NCI-H510A treated with DMSO at 0.1 percent for 48 hours (cell line): Measurements from ENCODE around the gene HSD3B2.
A peak's percentile ranks its signal among the peaks of the same experiment; 100 is the strongest.
"Not testable (repeated sequence)": the region's sequence is repeated elsewhere in the genome, so short reads cannot be mapped to it uniquely, and the experiment has no call there.

ENCODE experiments used
- DNase-seq: peaks from one replicate; lab custom pipeline; 2025; lab: John Stamatoyannopoulos, UW

Gene HSD3B2

GRCh38 chr1:119414950-119415349, at the start of gene HSD3B2:
Gene HSD3B2, plus strand, starts transcription at chr1:119415150. Its CDS starts 270 bp downstream, at chr1:119415420.
- DNase-seq, result no peak

GRCh38 chr1:119366424-119366823, 48.5 kb upstream of the HSD3B2 start:
- DNase-seq, result no peak

- DNase-seq, result peak; percentile 28
These were observed 47.4 kb upstream of the HSD3B2 start for GRCh38 chr1:119367432-119368124.

- no peak for DNase-seq
These were observed 46.4 kb upstream of the HSD3B2 start, which contains the start of gene HAO2 for GRCh38 chr1:119368554-119368953. Gene HAO2, plus strand, starts transcription at chr1:119368785. Its CDS starts 12,301 bp downstream, at chr1:119381086.

- DNase-seq, result no peak
These were observed 44.2 kb upstream of the HSD3B2 start for GRCh38 chr1:119370748-119371147.

- no peak for DNase-seq
These were observed 43.1 kb upstream of the HSD3B2 start for GRCh38 chr1:119371815-119372214.

GRCh38 chr1:119372503-119373086, 42.4 kb upstream of the HSD3B2 start:
- peak; percentile 54 for DNase-seq

GRCh38 chr1:119373465-119373864, 41.5 kb upstream of the HSD3B2 start:
- DNase-seq, result no peak

GRCh38 chr1:119374208-119374874, 40.6 kb upstream of the HSD3B2 start:
- no peak for DNase-seq

- no peak for DNase-seq
These were observed 39.6 kb upstream of the HSD3B2 start for GRCh38 chr1:119375366-119375765.

- no peak for DNase-seq
These were observed 38.4 kb upstream of the HSD3B2 start for GRCh38 chr1:119376594-119376993.

GRCh38 chr1:119377594-119377993, 37.4 kb upstream of the HSD3B2 start:
- DNase-seq, result not testable (repeated sequence)

GRCh38 chr1:119379117-119379516, 35.8 kb upstream of the HSD3B2 start:
- DNase-seq, result no peak

GRCh38 chr1:119380304-119380703, 34.6 kb upstream of the HSD3B2 start:
- no peak for DNase-seq

- DNase-seq, result no peak
These were observed 33.8 kb upstream of the HSD3B2 start for GRCh38 chr1:119380983-119381662.

- peak; percentile 44 for DNase-seq
These were observed 30.4 kb upstream of the HSD3B2 start for GRCh38 chr1:119384591-119384990.

GRCh38 chr1:119385650-119386049, 29.3 kb upstream of the HSD3B2 start:
- no peak for DNase-seq

GRCh38 chr1:119387858-119388257, 27.1 kb upstream of the HSD3B2 start:
- no peak for DNase-seq

GRCh38 chr1:119388450-119388849, 26.5 kb upstream of the HSD3B2 start:
- DNase-seq, result no peak

GRCh38 chr1:119390526-119390925, 24.4 kb upstream of the HSD3B2 start:
- no peak for DNase-seq

- no peak for DNase-seq
These were observed 23.2 kb upstream of the HSD3B2 start for GRCh38 chr1:119391749-119392148.

- no peak for DNase-seq
These were observed 20.9 kb upstream of the HSD3B2 start for GRCh38 chr1:119394085-119394484.

- DNase-seq, result no peak
These were observed 18.0 kb upstream of the HSD3B2 start for GRCh38 chr1:119396982-119397381.
